GM18511 (cell line): ENCODE results near the gene ZBTB17.
"Not testable (repeated sequence)": the region's sequence is repeated elsewhere in the genome, so short reads cannot be mapped to it uniquely, and the experiment has no call there.

Source experiments
- ATAC-seq: cut with Tn5 transposase; IDR thresholded peaks from one replicate; pipeline ENCODE4 v1.9.1; 2021; ENCODE audit warnings: mild to moderate bottlenecking, moderate library complexity; ENCODE audit not compliant: unreplicated experiment

Gene ZBTB17

DNA sequence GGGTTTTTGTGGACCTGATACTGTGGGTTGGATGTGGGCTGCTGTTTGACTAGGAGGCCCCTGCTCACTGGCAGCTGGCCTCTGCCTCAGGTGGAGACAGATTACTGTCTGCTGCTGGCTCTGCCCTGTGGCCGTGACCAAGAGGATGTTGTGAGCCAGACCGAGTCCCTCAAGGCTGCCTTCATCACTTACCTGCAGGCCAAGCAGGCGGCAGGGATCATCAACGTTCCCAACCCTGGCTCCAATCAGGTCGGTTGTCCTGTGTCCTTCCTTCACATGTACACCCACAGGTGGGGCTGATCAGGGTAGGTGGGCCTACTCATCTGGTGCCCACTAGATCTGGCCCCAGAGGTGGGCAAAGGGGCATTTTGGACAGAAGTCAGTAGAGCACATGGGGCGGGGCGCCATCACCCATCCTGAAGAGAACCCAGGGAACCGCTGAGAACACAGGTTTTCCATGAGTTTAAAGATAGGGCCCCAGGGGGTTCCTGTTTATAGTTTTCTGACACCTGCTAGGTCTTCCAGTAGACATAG is 37.2 kb downstream of the ZBTB17 start:
- no peak for ATAC-seq

DNA sequence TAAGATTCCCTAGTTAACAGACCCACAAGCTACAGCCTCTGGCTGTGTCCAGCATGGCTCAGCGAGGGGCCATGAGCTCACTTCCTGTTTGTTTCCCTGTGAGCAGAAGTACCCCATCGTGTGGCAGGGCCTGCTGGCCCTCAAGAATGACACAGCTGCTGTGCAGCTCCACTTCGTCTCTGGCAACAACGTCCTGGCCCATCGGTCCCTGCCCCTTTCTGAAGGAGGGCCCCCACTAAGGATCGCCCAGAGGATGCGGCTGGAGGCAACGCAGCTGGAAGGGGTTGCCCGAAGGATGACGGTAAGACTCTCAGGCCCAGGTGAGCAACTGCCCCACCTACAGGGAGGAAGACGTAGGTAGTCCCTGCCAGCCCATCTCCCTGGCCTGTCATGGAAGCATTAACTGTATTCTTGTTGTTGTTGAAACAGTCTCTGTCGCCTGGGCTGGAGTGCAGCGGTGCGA is 38.2 kb downstream of the ZBTB17 start:
- no peak for ATAC-seq

DNA sequence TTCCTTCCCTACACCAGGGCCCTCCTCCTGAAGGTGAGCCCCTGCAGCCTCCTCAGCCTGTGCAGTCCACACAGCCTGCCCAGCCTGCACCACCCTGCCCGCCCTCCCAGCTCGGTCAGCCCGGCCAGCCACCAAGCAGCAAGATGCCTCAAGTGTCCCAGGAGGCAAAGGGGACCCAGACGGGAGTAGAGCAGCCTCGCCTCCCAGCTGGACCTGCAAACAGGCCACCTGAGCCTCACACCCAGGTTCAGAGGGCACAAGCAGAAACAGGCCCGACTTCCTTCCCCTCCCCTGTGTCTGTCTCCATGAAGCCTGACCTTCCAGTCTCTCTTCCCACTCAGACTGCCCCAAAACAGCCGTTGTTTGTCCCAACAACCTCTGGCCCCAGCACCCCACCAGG is 38.8 kb downstream of the ZBTB17 start:
- no peak for ATAC-seq

DNA sequence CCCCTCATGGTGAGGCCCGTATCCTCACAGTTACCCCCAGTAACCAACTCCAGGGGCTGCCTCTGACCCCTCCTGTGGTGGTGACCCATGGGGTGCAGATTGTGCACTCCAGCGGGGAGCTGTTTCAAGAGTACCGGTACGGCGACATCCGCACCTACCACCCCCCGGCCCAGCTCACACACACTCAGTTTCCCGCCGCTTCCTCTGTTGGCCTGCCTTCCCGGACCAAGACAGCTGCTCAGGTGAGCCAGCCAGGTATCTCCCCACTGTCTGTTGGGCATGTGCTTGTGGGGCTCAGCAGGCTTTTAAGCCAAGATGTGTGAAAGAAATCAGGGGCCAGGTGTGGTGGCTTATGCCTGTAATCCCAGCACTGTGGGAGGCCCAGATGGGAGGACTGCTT is 39.9 kb downstream of the ZBTB17 start:
- ATAC-seq, result no peak

DNA sequence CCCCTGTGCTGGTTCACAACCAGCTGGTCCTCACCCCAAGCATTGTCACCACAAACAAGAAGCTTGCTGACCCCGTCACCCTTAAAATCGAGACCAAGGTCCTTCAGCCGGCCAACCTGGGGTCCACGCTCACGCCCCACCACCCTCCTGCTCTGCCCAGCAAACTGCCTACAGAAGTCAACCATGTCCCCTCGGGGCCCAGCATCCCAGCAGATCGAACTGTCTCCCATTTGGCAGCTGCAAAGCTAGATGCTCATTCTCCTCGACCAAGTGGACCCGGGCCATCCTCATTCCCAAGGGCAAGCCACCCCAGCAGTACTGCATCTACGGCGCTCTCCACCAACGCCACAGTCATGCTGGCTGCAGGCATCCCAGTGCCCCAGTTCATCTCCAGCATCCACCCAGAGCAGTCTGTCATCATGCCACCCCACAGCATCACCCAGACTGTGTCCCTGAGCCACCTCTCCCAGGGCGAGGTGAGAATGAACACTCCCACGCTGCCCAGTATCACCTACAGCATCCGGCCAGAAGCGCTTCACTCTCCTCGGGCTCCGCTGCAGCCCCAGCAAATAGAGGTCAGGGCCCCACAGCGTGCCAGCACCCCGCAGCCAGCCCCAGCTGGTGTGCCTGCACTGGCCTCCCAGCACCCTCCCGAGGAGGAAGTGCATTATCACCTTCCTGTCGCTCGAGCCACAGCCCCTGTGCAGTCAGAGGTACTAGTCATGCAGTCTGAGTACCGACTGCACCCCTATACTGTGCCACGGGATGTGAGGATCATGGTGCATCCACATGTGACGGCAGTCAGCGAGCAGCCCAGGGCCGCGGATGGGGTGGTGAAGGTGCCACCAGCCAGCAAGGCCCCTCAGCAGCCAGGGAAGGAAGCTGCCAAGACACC is 40.6 kb downstream of the ZBTB17 start:
- ATAC-seq, result no peak

DNA sequence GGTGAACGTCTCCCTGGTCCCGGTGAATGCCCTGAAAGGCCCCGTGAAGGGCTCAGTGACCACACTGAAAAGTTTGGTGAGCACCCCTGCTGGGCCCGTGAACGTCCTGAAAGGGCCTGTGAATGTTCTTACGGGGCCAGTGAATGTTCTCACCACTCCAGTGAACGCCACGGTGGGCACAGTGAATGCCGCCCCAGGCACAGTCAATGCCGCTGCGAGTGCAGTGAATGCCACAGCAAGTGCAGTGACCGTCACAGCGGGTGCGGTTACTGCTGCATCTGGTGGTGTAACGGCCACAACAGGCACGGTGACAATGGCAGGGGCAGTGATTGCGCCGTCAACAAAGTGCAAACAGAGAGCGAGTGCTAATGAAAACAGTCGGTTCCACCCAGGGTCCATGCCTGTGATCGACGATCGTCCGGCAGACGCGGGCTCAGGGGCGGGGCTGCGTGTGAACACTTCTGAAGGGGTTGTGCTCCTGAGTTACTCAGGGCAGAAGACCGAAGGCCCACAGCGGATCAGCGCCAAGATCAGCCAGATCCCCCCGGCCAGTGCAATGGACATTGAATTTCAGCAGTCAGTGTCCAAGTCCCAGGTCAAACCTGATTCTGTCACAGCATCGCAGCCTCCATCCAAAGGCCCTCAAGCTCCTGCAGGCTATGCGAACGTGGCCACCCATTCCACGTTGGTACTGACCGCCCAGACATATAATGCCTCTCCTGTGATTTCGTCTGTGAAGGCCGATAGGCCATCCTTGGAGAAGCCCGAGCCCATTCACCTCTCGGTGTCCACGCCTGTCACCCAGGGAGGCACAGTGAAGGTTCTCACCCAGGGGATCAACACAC is 41.5 kb downstream of the ZBTB17 start:
- no peak for ATAC-seq

DNA sequence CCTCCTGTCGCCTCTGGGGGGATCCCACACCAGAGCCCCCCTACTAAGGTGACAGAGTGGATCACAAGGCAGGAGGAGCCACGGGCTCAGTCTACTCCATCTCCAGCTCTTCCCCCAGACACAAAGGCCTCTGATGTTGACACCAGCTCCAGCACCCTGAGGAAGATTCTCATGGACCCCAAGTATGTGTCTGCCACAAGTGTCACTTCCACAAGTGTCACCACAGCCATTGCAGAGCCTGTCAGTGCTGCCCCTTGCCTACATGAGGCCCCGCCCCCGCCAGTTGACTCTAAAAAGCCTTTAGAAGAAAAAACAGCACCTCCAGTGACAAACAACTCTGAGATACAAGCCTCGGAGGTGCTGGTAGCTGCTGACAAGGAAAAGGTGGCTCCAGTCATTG is 42.2 kb downstream of the ZBTB17 start:
- ATAC-seq, result no peak

DNA sequence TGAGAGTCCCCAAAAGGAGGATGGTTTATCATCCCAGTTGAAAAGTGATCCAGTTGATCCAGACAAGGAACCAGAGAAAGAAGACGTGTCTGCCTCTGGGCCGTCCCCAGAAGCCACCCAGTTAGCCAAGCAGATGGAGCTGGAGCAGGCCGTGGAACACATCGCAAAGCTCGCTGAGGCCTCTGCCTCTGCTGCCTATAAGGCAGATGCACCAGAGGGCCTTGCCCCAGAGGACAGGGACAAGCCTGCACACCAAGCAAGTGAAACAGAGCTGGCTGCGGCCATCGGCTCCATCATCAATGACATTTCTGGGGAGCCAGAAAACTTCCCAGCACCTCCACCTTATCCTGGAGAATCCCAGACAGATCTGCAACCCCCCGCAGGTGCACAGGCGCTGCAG is 43.3 kb downstream of the ZBTB17 start:
- ATAC-seq, result no peak

DNA sequence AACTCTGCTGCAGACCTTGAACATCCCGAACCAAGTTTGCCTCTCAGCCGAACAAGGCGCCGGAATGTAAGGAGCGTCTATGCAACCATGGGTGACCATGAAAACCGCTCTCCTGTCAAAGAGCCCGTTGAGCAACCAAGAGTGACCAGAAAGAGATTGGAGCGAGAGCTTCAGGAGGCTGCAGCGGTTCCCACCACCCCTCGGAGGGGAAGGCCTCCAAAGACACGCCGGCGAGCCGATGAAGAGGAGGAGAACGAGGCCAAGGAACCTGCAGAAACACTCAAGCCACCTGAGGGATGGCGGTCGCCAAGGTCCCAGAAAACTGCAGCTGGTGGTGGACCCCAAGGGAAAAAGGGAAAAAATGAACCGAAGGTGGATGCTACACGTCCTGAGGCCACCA is 44.0 kb downstream of the ZBTB17 start:
- ATAC-seq, result no peak

DNA sequence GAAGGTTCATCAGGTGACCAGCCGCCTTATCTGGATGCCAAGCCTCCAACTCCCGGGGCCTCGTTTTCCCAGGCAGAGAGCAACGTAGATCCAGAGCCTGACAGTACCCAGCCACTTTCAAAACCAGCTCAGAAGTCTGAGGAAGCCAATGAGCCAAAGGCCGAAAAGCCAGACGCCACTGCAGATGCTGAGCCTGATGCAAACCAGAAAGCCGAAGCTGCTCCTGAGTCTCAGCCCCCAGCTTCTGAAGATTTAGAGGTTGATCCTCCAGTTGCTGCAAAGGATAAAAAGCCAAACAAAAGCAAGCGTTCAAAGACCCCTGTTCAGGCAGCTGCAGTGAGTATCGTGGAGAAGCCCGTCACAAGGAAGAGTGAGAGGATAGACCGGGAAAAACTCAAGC is 44.5 kb downstream of the ZBTB17 start:
- ATAC-seq, result no peak

DNA sequence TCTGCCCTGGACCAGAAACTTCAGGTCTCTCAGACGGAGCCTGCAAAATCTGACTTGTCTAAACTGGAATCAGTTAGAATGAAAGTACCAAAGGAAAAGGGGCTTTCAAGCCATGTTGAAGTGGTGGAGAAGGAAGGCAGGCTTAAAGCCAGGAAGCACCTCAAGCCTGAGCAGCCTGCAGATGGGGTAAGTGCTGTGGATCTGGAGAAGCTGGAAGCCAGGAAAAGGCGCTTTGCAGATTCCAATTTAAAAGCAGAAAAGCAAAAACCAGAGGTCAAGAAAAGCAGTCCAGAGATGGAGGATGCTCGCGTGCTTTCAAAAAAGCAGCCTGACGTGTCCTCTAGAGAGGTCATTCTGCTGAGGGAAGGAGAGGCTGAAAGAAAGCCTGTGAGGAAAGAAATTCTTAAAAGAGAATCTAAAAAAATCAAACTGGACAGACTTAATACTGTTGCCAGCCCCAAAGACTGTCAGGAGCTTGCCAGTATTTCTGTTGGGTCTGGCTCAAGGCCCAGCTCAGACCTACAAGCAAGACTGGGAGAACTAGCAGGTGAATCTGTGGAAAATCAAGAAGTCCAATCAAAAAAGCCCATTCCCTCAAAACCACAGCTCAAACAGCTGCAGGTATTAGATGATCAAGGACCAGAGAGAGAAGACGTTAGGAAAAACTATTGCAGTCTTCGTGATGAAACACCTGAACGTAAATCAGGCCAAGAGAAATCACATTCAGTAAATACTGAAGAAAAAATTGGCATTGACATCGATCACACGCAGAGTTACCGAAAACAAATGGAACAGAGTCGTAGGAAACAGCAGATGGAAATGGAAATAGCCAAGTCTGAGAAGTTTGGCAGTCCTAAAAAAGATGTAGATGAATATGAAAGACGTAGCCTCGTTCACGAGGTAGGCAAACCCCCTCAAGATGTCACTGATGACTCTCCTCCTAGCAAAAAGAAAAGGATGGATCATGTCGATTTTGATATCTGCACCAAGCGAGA is 46.6 kb downstream of the ZBTB17 start:
- no peak for ATAC-seq

DNA sequence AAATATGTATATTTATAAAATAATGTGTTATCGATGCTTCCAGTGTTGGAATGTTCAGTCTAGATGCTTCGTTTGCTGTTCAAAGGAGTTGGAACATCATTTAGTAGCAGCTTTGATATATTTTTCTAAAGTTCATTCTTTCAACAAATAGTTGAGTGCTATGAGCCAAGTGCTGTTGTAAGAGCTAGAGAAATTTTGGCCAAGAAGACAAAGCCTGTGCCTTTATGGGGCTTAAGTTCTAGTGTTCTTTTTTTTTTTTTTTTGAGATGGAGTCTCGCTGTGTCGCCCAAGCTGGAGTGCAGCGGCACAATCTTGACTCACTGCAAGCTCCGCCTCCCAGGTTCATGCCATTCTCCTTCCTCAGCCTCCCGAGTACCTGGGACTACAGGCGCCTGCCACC is 49.5 kb downstream of the ZBTB17 start:
- not testable (repeated sequence) for ATAC-seq

DNA sequence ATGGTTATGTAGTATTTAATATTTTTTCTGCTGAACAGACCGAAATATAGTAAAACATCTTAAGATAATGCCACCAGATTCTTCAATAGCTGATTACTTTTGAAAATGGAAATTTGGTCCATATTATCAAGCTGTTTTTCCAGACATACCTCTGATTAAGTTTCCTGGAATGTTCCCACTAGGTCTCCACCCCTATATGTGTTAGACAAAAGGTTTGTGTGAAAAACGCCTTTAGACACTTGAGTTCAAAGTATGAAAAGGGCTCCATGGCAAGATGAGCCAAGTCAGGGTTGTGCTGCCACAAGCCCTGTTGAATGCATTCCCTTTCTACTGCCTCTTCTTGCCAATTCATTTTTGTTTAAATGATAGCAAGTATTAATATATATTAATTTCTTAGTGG is 52.7 kb downstream of the ZBTB17 start:
- no peak for ATAC-seq

DNA sequence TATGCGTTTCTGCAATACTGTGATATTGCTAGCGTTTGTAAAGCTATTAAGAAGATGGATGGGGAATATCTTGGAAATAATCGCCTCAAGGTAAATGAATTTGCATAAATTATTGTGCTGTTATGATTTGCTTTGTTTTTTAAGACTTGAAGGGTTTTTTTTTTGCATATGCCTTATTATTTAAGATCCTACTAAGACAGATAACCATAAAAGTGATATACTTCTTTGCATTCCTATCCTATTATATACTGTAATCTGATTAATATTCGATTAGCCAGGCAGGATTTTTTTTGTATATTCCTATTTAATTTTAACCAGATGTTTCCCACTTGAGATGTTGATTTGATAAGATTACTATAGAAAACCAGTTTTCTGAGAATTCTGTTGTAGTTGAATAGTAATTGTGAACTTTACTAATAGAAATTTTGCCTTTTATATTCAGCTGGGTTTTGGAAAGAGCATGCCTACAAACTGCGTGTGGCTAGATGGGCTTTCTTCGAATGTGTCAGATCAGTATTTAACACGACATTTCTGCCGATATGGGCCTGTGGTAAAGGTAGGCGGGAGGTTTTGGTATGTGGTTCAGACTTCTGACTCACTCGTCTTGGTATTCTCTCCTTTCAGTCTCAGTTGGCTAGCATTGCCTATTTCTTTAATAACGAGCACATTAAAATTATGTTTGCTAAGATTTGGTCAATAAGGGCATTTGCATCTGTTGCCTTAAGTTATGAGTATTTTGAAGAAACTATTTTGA is 56.8 kb downstream of the ZBTB17 start:
- no peak for ATAC-seq

DNA sequence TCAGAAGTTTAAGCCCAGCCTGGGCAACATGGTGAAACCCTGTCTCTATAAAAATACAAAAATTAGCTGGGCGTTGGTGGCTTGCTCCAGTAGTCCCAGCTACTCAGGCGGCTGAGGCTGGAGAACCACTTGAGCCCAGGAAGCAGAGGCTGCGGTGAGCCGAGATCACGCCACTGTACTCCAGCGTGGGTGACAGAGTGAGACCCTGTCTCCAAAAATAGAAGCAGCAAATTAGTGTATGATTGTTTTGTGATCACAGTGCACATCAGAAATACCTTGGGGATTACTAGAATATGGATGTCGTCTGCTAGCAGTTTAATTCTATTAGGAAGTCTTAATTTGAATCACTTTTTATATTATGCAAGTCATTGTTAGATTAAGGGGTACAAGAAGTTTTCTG is 59.0 kb downstream of the ZBTB17 start:
- no peak for ATAC-seq

DNA sequence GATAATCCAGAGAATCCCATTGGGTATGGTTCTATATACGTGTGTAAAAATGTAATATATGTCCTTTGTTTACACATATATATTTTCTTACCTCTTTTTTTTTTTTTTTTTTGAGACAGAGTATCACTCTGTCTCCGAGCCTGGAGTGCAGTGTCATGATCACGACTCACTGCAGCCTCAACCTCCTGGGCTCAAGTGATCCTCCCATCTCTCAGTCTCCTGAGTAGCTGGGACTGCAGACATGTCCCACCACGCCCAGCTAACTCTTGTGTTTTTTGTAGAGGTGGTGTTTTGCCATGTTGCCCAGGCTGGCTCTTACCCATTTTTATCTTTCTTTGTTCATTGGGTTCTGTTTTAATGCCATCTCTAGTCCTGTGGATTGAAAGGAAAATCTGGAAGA is 59.5 kb downstream of the ZBTB17 start:
- no peak for ATAC-seq

DNA sequence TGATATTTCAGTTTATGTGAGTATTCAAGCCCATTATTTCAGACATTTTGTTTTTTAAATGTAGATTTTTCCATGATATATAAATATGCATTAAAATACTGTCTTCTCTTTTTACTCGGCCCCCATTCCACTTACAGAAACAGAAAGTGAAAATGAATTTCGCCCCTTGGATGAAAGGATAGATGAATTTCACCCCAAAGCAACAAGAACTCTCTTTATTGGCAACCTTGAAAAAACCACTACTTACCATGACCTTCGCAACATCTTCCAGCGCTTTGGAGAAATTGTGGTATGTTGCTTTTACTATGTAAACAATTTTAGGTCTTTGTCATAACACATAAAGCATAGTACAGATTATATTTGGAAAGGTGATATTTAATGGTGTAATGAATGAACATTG is 59.9 kb downstream of the ZBTB17 start:
- no peak for ATAC-seq

DNA sequence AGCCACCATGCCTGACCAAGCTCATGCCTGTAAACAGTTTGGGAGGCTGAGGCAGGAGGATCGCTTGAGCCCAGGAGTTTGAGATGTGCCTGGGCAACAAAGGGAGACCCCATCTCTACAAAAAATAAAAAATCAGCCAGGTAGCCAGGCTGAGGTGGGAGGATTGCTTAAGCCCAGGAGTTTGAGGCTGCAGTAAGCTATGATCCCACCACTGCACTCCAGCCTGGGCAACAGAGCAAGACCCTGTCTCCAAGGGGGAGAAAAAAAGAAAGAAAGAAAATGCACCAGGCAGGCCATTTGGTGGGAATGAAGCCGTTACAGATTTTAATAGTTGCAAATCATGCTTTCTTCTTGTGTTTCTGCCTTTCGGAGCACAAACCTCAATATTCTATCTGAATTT is 62.3 kb downstream of the ZBTB17 start:
- ATAC-seq, result not testable (repeated sequence)

DNA sequence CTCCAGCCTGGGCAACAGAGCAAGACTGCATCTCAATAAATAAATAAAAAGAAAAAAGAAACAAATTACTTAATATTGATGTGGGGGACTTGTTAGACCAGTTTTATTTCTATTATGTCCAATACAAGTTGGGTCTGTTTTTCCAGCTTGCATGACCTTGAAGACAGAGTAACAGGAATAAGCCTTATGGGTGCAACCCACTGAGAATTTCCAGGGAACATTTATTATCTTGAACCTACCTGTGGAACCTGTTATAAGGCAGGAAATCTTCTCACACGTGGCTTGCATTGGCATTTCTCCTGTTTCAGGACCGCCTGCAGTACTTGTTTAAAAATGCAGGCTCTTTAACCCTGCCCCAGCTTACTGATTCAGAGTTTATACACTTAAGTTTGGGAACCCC is 64.0 kb downstream of the ZBTB17 start:
- no peak for ATAC-seq

DNA sequence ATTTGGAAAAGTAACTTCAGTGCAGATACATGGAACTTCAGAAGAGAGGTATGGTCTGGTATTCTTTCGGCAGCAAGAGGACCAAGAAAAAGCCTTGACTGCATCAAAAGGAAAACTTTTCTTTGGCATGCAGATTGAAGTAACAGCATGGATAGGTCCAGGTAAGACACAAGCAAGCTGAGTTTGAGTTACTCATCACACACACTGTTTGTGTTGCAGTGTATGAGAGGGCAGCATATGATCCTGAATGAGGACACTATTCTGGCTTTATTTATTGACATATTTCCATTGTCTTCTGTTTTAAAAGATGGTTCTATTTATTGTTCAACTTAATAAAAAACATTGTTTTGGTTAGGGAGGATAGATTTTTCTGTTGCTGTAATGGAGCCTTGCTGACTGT is 64.8 kb downstream of the ZBTB17 start:
- no peak for ATAC-seq
